Stimulated activated CD4-positive, alpha-beta T cell treated with anti-CD3 and anti-CD28 coated beads, Interleukin-12 subunit alpha, Interleukin-12 subunit beta, amount 100 ng/mL, for 48 hours (primary cell): Measurements from ENCODE around the gene PDE2A.

ENCODE experiments used
- DNase-seq, 3 donors: peaks; one replicate each; pipeline ENCODE4 v3.0.0-alpha.2; 2020; ENCODE audit warnings: low read depth in 2 of 3, low spot score in 1 of 3

The PDE2A gene

DNA sequence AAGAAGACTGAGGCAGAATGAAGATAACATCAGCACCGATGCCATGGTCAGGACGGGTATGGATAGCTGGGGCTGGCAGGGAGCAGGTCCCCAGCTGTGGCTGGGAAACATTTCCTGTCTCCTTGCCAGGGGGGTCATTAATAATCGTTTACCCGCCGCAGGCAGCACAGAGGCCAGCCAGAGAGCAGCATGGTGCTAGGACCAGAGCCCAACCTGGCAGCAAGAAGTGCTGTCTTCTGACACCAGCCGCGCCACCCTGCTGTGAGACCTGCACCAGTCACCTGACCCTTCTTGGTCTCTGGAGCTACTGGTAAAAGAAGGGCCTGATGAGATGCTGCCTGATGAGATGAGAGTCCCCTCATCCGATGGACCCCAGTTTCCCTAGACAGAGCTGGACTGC lies 36.3 kb downstream of the PDE2A start:
- no peak for DNase-seq

DNA sequence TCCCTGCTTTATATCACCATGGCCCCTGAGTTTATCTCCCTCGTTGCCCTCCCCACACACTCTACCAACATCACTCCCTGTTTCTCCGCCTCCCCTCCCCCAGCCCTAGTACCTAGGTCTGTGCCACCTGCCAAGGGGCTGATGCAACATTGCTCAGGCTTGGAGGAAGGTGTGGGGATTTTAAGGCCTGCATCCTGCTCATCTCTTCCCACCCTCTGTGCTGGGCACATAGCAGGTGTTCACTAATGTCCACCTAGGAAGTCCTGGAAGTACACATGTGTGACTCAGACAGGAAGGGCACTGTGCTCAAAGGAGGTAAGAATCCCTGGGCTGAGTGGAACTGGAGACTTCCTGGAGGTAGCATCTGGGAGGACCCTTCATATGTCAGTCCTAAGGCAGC lies 37.0 kb downstream of the PDE2A start:
- DNase-seq: no peak

DNA sequence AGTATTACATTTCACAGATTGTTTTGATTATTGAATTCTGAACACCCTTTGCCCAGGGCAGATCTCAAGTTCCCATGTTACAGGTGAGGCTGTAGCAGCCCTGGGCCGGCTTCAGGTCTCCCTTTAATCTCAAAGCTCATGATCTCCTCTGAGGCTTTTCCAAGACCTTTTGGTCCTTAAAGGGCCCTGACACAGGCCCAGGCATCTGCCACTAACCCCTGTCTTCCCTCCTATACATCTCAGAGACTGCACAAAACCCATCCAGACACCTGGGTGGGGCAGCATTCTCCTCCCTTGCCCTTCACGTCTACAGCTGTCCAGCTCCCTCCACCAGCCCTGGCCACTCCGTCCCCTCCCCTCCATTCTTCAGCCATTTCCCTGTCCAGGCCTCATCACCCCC lies 37.8 kb downstream of the PDE2A start:
- no peak for DNase-seq

DNA sequence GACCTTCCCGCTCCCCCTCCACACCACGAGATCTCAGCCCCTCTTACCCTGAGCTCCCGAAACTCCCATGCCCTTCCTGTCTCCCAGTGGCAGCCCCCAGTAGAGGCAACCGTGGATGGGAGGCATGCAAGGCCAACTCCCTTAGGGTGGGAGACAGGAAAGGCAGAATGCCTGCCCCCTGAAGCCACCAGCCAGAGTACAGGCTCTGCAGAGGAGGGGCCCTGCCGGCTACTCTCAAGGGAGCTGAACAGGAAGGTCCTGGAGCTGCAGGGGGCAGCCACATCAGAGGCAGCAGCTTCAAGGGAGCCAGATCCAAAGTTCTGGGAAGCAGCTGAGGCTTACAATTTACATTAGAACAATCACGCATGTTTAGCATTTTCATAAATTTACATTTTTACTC lies 38.3 kb downstream of the PDE2A start:
- no peak for DNase-seq

DNA sequence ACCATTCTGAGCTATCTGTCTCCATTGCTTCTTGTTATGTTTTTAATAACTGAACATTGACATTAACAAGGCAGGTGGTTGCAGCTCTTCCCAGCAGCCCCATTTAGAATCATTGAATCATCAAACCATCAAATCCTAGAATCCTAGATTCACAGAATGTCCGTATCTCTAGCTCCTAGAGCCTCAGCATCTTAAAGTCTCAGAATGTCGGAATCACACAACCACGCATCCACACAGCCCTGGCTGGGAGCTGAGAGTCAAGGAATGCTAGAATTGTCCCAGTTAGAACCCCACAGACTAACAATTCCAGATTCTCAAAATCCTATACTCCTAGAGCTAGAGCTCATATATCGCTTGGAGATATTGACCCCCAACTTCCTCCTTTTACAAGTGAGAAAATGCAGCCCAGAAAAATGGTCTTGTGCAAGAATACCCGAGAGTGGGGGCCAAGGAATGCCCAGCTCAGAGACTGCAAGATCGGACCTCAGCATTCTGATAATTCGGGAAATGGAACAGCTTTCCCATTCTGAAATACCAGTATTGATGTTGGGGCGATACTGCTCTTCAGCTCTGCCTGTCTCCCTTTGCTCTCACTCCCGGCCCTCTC lies 38.8 kb downstream of the PDE2A start:
- DNase-seq: no peak

DNA sequence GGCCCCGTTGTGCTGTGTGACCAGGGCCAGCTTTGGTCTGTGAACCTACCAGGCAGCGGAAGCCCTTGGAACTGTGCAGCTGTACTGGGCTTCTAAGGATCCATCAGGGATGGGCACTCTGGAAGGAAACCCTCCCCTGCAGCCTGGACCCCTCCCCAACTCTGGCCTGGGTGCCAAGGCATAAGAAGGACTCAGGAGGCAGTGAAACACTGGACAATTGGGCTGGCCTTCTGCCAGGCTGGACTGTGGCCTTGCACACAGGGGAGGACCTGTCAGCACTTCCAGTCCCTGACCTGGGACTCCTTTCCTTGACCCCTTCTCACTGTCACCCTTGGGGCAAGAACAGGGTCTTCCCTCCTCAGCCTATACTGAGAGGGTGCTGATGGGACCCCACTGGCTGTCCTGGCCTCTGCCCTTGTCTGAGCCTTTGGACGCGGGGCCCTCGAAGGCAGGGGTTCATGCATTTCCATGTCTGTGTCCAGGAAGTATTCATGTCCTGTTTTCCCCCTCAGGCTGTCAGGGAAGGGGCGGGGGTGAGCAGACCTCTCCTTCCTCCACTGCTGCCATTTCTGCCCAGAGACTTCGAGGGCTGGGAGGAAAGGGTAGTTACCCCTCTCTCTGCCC lies 39.6 kb downstream of the PDE2A start:
- no peak for DNase-seq

DNA sequence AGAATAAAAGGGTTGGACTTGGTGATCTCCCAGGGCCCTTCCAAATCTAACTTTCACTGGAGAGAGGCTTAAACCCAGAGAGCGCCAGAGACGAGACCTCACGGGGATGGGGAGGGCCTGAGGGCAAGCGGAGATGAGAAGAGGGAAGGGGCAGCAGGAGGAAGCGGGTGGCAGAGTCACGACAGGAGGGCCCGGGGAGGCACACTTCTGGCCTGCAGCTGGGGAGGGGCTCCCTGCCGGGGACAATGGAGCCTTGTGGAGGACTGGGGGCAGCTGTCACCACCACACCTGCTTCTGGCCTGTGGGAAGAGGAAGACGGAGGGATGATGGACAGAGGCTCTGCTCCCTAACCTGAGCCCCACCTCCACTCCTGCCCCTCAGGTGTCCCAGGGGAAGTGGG lies 40.2 kb downstream of the PDE2A start:
- no peak for DNase-seq

DNA sequence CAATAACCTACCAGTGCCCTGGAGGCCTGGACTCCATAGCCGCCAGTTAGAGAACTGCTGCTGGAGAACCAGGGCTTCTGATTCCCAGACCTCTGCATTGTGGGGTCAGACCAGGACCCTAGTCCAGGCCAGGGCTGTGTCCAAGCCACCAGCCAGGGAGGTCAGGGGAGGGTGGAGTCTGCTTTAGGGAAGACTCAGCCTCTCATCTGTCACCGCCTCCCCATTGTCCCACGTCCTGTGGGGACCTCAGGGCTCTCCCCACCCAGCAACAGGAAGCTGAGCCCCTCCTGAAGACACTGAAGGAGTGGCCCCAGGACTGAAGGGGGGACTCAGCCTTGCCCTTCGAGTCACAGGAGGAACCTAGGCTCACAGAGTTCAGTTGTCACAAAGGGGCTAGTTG lies 41.2 kb downstream of the PDE2A start:
- DNase-seq: no peak

DNA sequence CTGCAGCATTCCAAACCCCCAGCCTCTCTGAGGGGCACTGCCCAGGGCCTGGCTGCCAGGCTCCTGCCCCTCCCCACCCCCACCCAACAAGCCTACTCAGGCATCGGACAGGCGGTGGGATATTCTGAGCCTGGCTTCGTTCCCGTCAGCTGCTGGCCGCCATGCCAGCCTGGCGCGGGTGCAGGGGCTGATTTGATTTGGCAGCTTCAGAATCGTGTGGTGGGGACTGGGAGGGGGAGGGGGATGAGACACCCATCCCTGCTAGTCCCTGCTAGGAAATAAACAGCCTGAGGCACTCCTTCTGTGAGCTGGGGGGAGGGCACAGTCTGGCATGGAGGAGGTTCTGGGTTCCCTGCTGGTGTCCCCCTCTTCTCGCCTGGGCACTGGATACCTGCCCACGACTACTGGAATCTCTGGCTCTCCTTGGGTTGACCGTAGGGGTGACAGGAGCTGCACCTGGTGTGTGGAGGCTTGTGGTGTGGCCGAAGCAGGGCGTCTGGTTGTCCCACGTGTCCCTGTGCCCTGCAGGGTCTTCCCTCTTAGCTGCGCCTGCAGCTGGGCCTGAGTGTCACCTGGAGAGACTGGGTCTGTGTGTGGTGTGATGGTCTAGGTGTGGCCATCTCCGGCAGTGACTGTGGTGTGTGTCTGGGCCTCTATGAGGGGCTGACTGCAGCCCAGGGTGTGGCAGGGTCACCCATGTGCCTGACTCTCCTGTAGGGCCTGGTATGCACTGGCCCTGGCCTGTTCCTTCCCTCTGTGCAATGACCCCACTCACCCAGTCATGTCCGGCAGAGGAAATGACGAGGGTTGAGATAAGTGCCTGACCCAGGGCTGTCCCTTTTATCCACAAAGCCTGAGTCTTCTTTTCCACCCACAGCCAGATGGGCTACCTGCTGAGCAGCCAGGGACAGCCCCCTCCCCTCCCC lies 42.2 kb downstream of the PDE2A start:
- no peak for DNase-seq

DNA sequence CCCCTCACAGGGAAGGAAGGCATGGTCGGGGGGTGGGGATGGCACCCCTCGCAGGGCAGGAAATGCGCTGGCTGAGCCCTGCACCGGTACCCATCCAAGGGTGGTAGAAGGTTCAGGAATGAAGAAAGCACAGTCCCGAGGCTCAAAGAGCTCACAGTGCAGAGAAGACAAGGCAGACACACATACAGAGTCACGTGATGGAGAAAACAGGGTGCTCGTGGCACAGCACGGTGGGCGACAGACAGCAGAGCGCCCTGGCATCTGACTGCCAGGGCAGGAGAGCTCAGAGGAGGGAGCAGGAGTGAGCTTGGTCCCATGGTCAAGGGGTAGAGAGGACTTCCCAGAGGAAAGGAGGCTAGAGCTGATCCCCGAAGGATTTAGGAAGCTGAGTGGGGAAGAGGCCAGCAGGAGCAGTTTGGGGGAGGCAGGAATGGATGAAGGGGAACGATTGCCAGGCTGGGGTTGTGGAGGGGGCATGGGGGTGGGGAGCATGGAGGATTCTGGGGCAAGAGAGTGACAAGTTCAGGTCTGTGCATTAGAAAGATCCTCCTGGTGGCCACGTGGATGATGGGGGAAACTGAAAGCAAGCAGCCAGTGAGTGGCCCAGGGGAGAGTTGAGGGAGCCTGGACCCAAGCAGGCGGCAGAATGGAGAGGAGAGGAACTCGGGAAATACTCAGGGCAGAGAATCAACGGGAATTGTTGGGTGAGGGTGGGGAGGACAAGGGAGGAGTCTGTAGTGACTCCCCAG lies 43.9 kb downstream of the PDE2A start:
- no peak for DNase-seq

DNA sequence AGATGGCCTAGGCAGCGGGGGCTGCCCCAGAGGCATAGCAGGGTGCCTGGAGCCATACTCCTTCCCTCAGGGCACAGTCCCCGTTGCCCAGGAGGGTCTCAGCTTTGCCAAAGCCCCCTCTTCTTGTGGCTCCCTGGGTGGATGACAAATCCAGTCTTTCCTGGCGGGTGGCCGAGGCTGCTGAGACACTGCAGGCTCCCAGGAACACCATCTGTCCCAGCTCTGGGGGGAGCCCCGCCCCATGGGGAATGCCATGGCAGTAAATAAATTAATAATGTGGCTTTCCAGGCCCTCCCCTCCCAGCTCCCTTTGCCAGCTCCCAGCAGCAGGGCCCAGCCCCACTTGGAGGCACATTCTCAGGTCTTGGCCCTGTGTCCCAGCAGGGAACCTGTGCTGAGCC lies 45.0 kb downstream of the PDE2A start:
- no peak for DNase-seq

DNA sequence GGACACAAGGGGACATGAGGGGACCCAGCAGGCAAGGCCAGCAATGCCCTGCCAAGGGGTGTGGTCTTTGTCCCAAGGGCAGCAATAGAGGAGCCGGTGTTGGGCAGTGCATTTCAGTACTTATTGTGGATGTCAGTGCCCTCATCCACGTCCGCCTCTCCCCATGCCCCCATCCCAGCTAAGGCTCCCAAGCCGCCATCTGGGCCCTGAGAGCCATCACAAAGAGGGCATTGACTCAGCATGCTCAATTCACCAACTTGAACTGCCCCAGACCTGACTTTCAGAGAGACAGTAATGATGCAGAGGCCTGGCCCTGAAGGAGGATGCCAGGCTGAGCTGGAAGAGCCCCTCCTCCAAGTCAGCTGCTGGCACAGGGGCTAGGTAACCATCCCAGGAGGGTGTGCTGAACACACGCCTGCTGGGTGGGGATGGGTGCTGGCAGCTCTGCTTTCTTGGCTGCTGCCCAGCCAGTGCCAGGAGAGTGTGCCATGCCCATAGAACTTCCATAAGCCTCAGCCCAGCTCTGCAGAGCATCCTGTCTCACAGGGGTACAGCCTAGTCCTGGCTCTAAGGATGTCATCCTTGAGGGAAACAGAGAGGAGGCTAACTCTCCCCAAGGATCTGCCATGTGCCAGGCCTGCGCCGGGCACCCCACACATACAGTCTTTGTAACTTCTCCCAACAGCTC lies 46.5 kb downstream of the PDE2A start:
- DNase-seq: no peak

DNA sequence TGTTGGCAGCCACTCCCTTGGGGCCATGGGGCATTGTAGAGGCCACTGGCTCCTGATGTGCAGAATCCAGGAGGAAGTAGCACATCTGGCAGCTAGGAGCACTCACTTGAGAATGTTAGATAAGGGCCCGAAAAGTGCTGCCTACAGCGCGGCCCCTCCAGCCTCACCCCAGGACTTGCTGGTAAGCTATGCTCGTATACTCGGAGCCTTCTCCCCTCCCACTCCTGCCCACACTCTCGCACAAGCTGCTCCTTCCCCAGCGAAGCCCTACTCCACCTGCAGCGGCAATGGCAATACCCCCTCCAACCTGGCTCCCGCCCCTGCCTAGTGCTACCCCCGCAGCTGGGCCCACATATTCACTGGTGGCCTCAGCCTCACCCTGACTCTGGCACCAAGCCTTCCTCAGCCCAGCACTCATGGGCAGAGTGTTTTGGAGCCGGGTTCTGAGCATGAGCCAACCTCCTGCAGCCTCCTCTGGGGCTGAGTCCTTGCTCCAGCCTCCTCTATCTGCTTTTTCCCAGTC lies 47.7 kb downstream of the PDE2A start:
- DNase-seq: no peak

DNA sequence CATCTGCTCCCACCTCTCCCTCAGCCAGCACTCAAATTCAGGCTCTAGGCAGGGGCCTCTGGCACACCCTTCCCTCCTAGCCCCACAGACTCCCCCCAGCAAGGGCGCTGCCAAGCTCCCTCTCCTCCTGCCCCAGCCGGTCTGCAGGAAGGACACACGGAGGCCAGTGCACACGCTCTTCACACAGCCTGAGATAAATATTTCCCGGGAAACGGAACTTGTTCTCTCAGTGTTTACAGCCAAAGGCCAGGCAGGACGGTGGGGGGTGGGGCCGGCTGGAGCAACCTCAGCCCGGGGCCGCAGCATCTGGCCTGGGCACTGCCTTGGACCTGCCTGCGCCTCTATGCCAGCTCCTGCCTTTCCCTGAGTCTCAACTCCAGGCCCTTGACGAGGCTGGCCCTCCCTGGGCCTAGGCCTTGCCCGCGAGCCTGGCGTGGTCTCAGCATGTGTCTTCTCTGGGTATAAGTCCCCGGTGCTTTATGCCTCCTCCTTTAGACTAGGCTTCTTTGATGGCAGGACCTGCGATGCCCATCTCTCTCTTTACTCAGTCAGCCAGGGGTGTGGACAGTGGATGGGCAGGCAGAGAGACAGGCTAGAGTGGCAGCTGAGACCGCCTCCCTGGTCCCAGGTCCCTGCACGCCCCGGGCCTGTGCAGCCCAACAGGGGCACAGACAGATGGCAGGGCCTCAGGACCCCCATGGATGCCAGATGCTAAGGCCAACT lies 48.4 kb downstream of the PDE2A start:
- no peak for DNase-seq

DNA sequence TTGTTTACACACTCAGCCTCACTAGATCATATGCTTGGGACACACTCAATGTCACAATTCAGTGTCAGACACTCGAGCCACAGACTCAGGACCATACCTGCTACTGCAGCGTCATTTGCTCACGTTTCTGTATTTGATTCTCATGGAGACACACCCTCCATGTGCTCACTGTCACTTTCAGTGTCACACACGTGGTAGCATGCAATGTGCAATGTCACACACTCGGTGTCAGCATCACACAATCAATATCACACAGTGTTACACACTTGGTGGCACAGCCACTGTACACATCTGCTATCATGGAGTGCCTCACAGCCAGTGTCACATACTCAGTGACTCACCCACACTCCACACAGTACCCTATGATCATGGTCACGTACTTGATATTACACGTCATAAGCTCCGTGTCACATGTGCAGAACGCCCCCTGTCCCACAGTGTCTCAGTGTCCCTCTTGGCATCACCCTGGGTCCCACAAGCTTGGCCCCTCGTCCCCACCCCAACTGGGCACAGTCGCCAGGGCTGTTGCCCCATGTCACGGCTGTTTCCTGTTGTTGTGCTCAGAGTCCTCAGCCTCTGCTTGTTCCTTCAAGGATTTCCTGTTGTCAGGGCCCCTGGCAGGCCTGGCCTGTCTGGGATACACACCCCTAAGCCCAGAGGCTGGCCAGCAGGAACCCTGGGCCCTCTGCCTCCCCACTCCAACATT lies 49.6 kb downstream of the PDE2A start:
- no peak for DNase-seq

DNA sequence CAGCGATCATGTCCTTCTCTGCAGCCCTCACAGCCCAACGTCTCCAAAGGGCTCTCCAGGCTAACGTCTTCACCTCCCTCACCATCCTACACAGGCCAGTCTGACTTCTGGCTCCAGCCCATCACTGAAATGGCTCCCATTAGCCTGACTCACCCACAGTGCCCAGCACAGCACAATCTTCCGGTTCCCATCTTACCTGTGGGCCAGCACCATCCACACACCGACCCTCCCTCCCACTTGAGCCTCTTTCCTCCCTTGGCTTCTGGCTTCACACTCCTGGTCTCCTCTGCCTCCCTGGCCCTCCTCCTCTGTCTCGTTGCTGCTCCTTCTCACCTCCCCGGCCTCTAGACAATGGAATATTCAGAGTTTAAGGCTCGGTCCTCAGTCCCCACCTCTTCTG lies 51.2 kb downstream of the PDE2A start:
- no peak for DNase-seq

DNA sequence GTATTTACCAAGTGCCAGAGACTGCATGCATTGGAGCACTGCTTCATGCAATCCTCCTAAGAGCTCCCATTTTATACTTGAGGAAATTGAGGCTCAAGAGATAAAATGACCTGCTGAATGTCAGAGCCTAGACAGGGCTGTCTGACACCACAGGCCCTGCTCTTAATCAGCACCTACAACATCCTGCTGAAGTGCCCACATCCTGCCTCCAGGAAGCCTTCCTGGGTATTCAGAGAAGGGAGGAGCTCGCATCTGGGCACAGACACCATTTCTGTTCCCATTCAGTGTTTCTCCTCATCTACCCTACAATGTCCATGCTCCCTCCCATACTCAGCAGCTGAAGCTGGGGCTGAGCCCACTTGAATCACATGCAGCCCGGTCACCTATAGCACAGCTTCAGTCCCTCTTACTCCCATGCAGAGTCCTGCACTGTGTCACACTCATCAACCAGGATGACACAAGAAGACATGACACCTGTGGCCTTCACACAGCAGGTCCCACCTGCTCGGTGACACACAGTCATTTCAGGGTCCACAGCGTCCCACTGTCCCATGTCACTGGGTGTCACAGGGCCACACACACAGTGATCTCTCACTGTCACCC lies 53.1 kb downstream of the PDE2A start:
- DNase-seq: no peak

DNA sequence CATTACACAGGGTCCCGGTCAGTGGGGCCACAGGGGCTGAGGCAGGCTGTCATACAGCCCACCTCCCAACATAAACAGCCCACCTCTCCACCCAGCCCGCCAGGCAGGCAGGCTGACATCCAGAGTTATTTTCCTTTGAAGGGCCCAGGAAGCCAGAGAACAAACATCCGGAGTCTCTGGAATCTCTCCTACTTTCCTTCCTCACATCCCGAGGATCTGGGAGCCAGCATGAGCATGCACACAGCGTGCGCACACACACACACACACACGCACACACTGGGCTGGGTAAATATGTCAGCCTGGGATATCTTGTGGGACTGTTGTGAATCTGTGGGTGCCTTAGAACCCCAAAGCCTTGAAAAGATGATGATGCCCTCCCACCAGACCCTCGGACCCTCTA lies 55.4 kb downstream of the PDE2A start:
- DNase-seq: no peak

DNA sequence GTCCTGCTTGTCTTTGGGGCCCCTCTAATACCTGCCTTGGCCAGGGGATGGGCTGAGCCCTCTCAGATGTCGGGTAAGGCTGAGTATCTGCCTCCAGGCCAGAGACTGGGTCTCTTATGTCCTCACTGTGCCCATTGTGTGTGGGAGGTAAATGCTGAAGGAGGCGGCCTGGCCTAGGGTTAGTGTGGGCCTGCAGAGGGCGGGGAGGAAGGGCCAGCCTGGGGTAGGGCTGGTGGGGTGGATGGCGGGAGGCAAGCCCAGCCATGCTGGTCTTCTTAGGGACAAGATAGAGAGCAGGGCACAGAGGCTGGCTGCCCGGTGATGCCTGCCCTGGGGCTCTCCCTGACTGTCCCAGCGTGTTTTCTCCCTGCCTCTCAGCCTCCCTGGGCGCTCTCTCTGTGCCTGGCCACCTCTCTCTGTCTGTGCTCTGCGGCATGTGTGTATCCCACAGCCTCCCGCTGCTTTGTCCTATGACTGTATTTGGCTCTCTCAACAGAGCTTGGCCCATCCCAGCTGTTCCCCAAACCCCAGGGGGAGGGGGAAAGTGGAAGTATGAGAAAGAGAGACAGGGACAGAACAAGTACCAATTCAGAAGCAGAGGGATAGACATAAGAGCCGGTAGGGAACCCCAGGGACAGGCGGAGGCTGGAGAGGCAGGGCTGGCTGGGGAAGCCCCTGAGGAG lies 57.0 kb downstream of the PDE2A start:
- no peak for DNase-seq
